ENCODE results near the gene ADORA3. TPM values are rescaled to one million over a fixed set of nuclear protein-coding genes. Genes with fewer than 3 reads are reported as not detected.

ADORA3 gene
- total RNA-seq, 1 experiment from 2014 or later: not detected

DNA sequence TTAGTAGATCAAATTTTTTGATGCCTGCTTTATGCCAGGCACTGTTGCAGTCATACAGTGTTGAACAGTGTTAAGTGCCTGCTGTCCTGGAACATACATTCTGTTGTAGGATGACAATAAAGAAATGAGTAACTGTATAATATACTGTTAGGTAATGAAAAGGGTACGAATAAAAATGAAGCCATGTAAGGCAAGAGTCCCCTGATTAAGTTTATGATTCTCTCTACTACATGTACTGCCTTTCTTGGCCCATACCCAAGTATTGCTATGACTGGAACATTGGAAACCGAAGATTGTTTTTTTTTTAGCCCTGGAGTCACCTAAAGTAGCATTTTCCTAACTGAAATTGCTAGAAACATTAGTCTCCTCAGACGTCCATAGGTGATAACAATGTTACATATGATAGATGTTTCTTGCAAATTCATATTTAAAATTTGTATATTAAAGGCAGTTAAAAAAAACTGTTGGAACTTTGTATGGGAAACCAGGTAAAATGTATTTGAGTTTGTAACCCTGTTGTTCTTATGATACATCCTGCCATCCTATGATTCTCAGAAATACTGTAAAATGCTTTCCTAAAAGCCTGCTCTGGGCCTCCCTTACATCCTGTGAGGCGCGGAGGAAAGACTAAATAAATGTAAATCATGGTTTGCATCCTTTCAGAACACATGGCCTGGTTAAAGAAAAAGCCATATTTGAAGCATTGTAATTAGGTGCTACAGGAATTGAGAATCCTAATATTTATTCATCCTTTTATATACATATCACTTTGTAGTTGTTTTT lies 48.4 kb downstream of the ADORA3 start:
- no peak for TF ChIP-seq EZH2 (IDR thresholded peaks at IDR 0.05; ENCODE audit: borderline replicate concordance, low read depth, low read length, poor library complexity, severe bottlenecking)
- TF ChIP-seq, protein P1, sequence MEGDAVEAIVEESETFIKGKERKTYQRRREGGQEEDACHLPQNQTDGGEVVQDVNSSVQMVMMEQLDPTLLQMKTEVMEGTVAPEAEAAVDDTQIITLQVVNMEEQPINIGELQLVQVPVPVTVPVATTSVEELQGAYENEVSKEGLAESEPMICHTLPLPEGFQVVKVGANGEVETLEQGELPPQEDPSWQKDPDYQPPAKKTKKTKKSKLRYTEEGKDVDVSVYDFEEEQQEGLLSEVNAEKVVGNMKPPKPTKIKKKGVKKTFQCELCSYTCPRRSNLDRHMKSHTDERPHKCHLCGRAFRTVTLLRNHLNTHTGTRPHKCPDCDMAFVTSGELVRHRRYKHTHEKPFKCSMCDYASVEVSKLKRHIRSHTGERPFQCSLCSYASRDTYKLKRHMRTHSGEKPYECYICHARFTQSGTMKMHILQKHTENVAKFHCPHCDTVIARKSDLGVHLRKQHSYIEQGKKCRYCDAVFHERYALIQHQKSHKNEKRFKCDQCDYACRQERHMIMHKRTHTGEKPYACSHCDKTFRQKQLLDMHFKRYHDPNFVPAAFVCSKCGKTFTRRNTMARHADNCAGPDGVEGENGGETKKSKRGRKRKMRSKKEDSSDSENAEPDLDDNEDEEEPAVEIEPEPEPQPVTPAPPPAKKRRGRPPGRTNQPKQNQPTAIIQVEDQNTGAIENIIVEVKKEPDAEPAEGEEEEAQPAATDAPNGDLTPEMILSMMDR (conservative IDR thresholded peaks at IDR 0.05; ENCODE audit: low read depth, low read length): no peak
- Histone ChIP-seq H3K4me3 (ENCODE audit: low read depth, low read length, poor library complexity, severe bottlenecking) (no peak overlapping the region), H3K36me3 (ENCODE audit: insufficient read depth, low read length, poor library complexity, severe bottlenecking) (peaks cover 78% of the 10 kb centered on the region), H3K9me3 (ENCODE audit: low read depth, low read length, poor library complexity, severe bottlenecking) (no peaks in the 10 kb centered on the region), H3K4me1 (ENCODE audit: insufficient read depth, low read length, poor library complexity, severe bottlenecking) (peaks cover 15% of the 10 kb centered on the region), H3K27ac (ENCODE audit: low read depth, low read length, poor library complexity, severe bottlenecking) (no peak overlapping the region), H3K27me3 (replicated peaks; ENCODE audit: insufficient read depth, low read depth, low read length, poor library complexity) (no peaks in the 10 kb centered on the region)
- intact Hi-C loops (cut with micrococcal nuclease; ENCODE audit: unreplicated experiment): no loop called here
- DNase-seq (ENCODE audit: low spot score): no peak
- CTCF ChIA-PET: no interaction called here
- no TSS peak for BruUV-seq (replicated peaks)
- POLR2A ChIA-PET (ENCODE audit: low non-redundant PET): no interaction called here

DNA sequence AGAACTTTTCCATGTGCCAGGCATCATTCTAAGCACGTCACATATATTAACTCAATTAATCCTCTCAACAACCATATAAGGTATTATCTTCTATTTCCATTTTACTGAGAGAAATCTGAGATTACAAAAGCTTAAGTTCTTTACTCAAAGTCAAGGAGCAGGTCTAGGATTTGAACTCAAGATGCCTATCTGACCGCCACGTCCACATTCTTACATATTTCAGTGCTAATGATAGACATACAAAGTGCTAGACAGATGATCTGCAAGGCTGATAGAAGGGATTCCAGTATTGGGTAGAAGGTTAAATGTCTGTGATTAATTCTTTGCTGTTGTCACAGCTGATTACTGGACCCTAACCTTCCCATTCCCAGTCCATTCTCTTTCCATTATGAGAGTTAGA lies 49.7 kb downstream of the ADORA3 start:
- peaks cover 65% of the 10 kb centered on the region for H3K36me3 ChIP-seq (ENCODE audit: insufficient read depth, low read length, poor library complexity, severe bottlenecking)
- no peak overlapping the region for H3K4me3 ChIP-seq (ENCODE audit: low read depth, low read length, poor library complexity, severe bottlenecking)
- no TSS peak for BruUV-seq (replicated peaks)

DNA sequence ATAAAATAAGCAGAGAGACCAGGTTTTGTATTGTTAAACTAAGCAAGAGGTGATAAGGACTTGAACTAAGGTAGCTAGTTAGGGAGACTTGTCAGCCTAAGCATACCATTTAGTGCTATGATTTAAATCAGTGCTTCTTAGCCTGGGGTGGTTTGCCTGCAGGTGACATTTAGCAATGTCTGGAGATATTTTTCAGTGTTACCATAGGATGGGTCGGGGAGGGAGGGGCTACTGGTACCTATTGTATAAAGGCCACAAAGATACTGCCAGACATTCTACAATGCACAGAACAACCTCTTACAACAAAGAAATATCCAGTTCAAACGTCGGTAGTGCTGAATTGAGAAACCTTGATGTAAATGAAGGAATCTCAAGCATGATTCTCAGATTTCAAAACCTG lies 50.9 kb downstream of the ADORA3 start:
- peaks cover 19% of the 10 kb centered on the region for H3K4me1 ChIP-seq (ENCODE audit: insufficient read depth, low read length, poor library complexity, severe bottlenecking)
- no peak overlapping the region for H3K27ac ChIP-seq (ENCODE audit: low read depth, low read length, poor library complexity, severe bottlenecking)
- no peak for DNase-seq (ENCODE audit: low spot score)
- TF ChIP-seq, protein P1 (conservative IDR thresholded peaks at IDR 0.05; ENCODE audit: low read depth, low read length): no peak
- TF ChIP-seq EZH2 (IDR thresholded peaks at IDR 0.05; ENCODE audit: borderline replicate concordance, low read depth, low read length, poor library complexity, severe bottlenecking): no peak
- H3K9me3 ChIP-seq (ENCODE audit: low read depth, low read length, poor library complexity, severe bottlenecking): no peaks in the 10 kb centered on the region
- no peaks in the 10 kb centered on the region for H3K27me3 ChIP-seq (replicated peaks; ENCODE audit: insufficient read depth, low read depth, low read length, poor library complexity)
- intact Hi-C loops (cut with micrococcal nuclease; ENCODE audit: unreplicated experiment): no loop called here
- CTCF ChIA-PET: no interaction called here
- no peak overlapping the region for H3K4me3 ChIP-seq (ENCODE audit: low read depth, low read length, poor library complexity, severe bottlenecking)
- BruUV-seq (replicated peaks): no TSS peak
- POLR2A ChIA-PET (ENCODE audit: low non-redundant PET): no interaction called here
- peaks cover 53% of the 10 kb centered on the region for H3K36me3 ChIP-seq (ENCODE audit: insufficient read depth, low read length, poor library complexity, severe bottlenecking)

More for the DNA sequence above, 49.7 kb downstream of the ADORA3 start:
- Histone ChIP-seq H3K27ac (ENCODE audit: low read depth, low read length, poor library complexity, severe bottlenecking) (no peak overlapping the region), H3K9me3 (ENCODE audit: low read depth, low read length, poor library complexity, severe bottlenecking) (no peaks in the 10 kb centered on the region), H3K27me3 (replicated peaks; ENCODE audit: insufficient read depth, low read depth, low read length, poor library complexity) (no peaks in the 10 kb centered on the region), H3K4me1 (ENCODE audit: insufficient read depth, low read length, poor library complexity, severe bottlenecking) (peaks cover 15% of the 10 kb centered on the region)
- TF ChIP-seq EZH2 (IDR thresholded peaks at IDR 0.05; ENCODE audit: borderline replicate concordance, low read depth, low read length, poor library complexity, severe bottlenecking): no peak
- TF ChIP-seq, protein P1 (conservative IDR thresholded peaks at IDR 0.05; ENCODE audit: low read depth, low read length): no peak
- ChIA-PET POLR2A (ENCODE audit: low non-redundant PET) (no interaction called here), CTCF (interaction anchor here (0.7 kb wide), 1 partner anchor 88 kb away, joined by 4 read pairs; no protein-coding TSS in a partner anchor)
- intact Hi-C loops (cut with micrococcal nuclease; ENCODE audit: unreplicated experiment): no loop called here
- DNase-seq (ENCODE audit: low spot score): no peak
